HG02623 (cell line): ENCODE results near the gene AKR1C2.
"Not testable (repeated sequence)": the region's sequence is repeated elsewhere in the genome, so short reads cannot be mapped to it uniquely, and the experiment has no call there.

Source experiments
- ATAC-seq: cut with Tn5 transposase; IDR thresholded peaks from one replicate; pipeline ENCODE4 v1.9.1; 2021; ENCODE audit warnings: moderate library complexity; ENCODE audit not compliant: unreplicated experiment

The AKR1C2 gene

GRCh38 chr10:5025461-5025881 lies 21.8 kb upstream of the AKR1C2 start:
- ATAC-seq: not testable (repeated sequence)

DNA sequence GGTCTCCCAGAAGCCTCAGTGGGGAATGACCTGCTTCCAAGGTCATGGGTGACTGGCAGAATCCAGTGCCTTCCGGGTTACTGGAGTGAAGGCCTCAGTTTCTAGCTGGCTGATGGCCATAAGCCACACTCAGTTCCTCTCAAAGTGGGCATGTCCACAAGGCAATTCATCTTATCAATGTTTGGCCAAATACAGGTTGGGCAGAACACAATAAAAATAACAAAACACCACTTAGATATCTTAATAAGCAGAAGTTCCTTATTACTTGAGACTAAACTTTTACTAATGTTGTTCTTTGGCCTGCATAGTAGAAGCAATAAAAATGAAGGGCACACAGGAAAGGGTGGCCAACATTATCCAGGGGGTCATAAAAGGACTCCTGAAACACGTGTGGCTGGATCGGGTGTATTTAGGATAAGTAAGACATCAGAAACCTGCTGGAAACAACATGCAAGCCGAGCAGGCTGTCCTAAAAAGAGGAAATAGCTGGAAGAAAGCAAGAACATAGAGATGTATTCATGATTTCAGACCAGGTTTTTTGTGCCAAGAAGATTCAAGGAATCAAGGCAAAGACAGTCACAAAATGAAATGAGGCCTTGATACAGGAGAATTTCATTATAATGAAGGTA lies 19.6 kb upstream of the AKR1C2 start:
- no peak for ATAC-seq

GRCh38 chr10:5021624-5022290 lies 18.1 kb upstream of the AKR1C2 start:
- ATAC-seq: not testable (repeated sequence)

DNA sequence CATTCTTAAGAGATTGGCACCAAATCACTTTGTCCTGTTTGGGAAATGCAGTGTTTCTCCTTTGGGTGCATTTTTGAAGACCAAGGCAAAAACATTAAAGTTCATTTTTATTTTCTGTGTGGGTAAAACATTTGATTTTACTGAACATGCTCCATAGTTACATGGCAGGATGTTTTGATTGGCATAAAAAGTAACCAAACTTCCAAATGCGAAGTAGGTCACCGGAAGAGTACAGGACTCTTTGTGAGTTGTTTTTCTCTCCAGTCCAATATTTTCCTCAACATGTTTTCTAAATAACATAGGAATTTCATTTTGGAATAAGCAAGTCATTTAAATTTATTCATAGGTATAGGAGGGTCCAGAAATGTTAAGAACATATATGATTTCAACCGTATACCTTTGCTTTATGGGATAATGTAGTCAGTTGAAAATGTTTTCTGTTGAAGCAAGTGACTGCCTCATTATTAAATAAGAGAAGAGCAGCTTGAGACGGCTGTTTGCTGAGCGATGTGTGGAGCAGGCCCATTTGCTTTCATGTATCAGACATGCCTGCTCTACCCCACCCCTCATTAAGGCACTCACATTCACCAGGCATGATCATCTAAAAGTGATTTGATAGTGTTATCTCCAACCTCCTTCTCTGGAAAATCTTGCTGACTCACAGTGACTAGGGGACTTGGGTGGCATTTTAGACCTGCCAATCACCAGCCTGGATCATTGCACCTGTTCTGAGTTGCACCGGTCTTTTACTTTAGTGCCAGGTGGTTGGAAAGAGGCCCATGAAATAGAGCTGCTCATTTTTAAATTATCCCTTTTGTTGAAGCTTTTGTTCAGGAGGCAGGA lies 16.3 kb upstream of the AKR1C2 start:
- not testable (repeated sequence) for ATAC-seq

DNA sequence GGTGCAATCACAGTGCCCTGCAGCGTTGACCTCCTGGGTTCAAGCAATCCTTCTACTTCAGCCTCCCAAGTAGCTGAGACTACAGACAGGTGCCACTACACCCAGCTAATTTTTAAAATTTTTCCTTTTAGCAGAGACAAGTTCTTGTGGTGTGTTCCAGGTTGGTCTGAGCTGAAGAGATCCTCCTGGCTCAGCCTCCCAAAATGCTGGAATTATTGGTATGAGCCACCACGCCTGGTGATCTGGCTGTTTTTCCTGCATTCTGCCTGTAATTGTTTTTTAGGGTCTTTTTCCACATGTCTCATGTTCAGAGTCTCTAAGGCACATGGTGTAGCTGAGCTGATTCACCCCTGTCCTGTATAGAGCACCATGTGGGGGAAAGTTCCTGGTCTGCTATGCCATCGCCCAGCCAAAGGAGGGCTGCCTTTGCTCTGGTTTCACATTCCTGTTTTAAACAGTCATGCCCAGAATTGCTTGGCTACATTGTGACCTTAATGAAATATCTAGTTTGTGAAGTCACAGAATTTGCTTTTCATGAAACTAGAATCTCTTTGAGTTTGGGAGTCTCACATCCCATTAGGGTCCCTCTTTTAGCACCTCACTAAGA lies 15.1 kb upstream of the AKR1C2 start:
- ATAC-seq: not testable (repeated sequence)

DNA sequence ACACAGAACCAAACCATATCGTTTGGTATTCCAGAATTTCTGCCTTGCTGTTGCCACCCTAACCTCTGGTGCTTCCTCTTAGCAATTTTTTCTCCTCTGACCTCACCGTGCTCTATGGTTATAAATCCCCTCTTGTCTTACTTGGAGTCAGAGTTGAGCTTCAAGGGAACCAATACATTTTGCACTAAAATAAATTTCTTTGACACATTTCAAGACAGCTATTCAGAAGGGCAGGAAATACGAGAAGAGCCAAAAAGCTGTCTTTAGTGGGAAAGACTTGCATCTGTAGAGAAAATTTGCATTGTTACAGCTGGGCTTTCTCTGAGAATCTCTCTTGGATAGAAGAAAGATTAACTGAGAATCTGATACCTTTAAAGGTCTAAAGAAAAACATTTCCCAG lies 14.5 kb upstream of the AKR1C2 start:
- no peak for ATAC-seq

DNA sequence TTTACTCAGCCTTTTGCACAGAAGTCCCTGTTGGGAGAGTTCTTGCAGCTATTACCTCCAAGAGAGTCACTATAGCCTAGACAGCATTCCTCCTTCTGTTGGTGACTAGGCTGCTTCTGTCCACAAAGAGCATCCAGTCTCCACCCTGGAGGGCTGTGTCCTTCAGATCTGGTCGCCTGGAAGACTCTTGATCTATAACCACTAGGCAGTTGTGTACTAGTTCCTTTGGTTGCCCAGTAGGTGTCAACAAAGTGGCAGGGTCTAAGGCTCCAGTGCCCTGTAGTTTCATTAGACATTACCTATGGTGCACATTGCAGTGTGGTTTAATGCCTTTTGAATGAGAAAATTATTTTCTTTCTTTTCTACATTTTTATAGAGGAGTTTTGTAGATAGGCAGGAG lies 11.3 kb upstream of the AKR1C2 start:
- ATAC-seq: no peak

DNA sequence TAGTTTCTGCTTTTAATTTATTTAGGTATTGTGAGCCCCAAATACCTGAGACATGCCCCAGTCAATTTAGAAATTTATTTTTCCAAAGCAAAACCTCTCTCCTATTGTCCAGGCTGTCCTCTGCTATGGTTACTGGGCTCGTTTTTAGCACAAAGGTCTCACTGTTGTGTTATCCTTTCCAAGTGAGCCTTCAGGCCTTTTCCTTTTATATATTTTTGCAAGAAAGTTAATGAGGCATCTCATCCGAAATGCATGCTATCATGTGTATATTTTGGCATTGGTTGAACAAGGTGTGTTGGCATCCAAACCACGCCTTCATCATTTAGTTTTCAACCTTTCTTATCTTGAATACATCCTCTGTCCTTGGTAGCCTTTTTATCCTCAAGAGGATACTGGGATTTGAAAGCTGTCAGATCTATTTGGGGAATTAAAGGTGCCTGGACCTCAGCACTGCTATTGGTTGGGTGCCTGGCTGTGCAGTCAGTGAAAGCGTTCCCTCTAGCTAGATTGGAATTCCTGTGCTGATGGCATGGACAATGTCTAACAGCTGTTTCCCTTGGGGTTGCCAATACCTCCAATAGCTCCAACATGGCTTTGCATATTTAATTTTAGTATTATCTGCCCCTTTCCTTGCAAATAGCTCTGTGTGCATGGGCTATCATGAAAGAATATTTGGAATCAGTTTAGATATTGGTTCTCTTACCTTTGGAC lies 10.7 kb upstream of the AKR1C2 start:
- not testable (repeated sequence) for ATAC-seq

- ATAC-seq: no peak
Observed at GRCh38 chr10:5013385-5013784, 9.7 kb upstream of the AKR1C2 start.

DNA sequence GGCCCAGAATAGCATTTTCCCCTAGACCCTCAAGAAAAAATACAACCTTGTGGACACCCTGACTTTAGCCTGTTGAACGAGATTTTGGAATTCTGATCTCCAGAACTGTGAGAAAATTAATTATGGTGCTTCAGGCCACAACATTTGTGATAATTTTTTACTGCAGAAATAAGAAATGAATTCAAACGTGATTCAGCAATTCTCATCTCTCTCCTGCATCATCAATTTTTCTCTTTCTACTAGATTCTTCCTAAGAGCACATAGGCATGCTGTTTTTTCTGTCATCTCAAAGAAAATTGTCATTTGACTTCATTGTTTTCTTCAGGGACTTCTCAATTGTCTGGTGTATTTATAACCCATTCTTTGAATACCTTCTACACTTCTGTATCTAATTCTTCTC lies 8.9 kb upstream of the AKR1C2 start:
- ATAC-seq: no peak

- ATAC-seq: not testable (repeated sequence)
Observed at GRCh38 chr10:5011392-5011791, 7.7 kb upstream of the AKR1C2 start.

GRCh38 chr10:5010043-5010442 lies 6.4 kb upstream of the AKR1C2 start:
- not testable (repeated sequence) for ATAC-seq

- ATAC-seq: not testable (repeated sequence)
Observed at GRCh38 chr10:5008857-5009548, 5.3 kb upstream of the AKR1C2 start.

GRCh38 chr10:5004501-5004900 lies 844 bp upstream of the AKR1C2 start:
- not testable (repeated sequence) for ATAC-seq

- ATAC-seq: not testable (repeated sequence)
Observed at GRCh38 chr10:5004030-5004385, 351 bp upstream of the AKR1C2 start.

GRCh38 chr10:5002013-5002727 lies 1.5 kb downstream of the AKR1C2 start:
- ATAC-seq: no peak

DNA sequence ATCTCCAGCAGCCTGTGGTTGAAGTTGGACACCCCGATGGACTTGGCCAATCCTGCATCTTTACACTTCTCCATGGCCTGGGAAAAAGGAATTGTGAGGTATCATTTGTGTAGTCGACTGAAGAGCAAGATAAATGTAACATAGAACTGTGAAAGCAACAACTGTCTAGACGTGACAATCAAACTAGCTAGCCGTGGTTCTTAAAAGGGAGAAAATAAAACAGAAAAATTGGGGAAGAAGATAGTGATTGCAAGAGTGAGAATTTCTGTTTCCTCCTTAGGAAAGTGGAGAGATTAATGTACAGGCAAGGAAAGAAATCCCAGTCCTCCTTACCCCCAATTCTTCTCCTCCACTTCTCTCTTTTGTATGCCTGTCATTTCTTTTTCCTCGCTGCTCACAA lies 5.0 kb downstream of the AKR1C2 start:
- ATAC-seq: no peak

- not testable (repeated sequence) for ATAC-seq
Observed at GRCh38 chr10:4994260-4994659, 9.4 kb downstream of the AKR1C2 start.

- ATAC-seq: not testable (repeated sequence)
Observed at GRCh38 chr10:4992564-4992963, 11.1 kb downstream of the AKR1C2 start.

GRCh38 chr10:4991463-4991862 lies 12.2 kb downstream of the AKR1C2 start:
- not testable (repeated sequence) for ATAC-seq
